ENCODE results near the gene PTX4. TPM values are rescaled to one million over a fixed set of nuclear protein-coding genes. Genes with fewer than 3 reads are reported as not detected.
"Not testable (repeated sequence)": the region's sequence is repeated elsewhere in the genome, so short reads cannot be mapped to it uniquely, and the experiment has no call there.

The PTX4 gene
- total RNA-seq, 1 experiment from 2014 or later: not detected

GRCh38 chr16:1485847-1486496, 2.8 kb downstream of the PTX4 start:
- DNase-seq (ENCODE audit: low read depth): no peak

GRCh38 chr16:1481906-1482835, 6.6 kb downstream of the PTX4 start:
- peak; percentile 84 for DNase-seq (ENCODE audit: low read depth)

DNA sequence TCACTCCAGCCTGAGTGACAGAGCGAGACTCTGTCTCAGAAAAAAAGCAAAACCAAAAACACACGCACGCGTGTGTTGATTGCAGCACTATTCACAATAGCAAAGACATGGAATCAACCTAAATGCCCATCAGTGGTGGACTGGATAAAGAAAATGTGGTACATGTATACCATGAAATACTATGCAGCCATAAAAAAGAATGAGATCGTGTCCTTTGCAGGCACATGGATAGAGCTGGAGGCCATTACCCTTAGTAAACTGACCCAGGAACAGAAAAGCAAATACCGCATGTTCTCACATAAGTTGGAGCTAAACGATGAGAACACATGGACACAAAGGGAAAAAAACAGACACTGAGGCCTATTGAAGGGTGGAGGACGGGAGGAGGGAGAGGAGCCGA, 9.8 kb downstream of the PTX4 start:
- not testable (repeated sequence) for DNase-seq (ENCODE audit: low read depth)

- DNase-seq (ENCODE audit: low read depth): no peak
Measured at GRCh38 chr16:1477033-1477432, 11.7 kb downstream of the PTX4 start.

GRCh38 chr16:1475552-1476114, 13.1 kb downstream of the PTX4 start:
- DNase-seq (ENCODE audit: low read depth): no peak

GRCh38 chr16:1474796-1475551, 13.8 kb downstream of the PTX4 start, which contains the start of gene CLCN7:
Gene CLCN7, minus strand, starts transcription at chr16:1475028. Its CDS starts 54 bp downstream, at chr16:1474974.
- DNase-seq (ENCODE audit: low read depth): peak; percentile 78

- no peak for DNase-seq (ENCODE audit: low read depth)
Measured at GRCh38 chr16:1474082-1474795, 14.5 kb downstream of the PTX4 start.

DNA sequence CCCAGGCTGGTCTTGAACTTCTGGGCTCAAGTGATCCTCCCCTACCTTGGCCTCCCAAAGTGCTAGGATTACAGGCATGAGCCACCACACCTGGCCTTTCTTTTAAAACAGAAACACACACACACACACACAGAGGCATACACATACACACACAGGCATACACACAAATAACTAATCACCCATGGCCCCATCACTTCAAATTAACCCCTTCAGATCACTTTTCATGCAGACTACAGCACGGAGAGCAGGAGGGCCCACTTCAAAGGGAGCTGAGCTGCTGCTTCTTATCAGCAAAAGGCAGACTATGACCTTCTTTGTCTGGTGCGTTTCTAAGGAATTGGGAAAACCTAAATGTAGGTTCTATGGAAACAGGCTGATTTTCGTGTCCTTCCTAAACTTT, 15.8 kb downstream of the PTX4 start:
- no peak for DNase-seq (ENCODE audit: low read depth)

- DNase-seq (ENCODE audit: low read depth): no peak
Measured at GRCh38 chr16:1471569-1472194, 17.1 kb downstream of the PTX4 start.

- no peak for DNase-seq (ENCODE audit: low read depth)
Measured at GRCh38 chr16:1470481-1471251, 18.1 kb downstream of the PTX4 start.

DNA sequence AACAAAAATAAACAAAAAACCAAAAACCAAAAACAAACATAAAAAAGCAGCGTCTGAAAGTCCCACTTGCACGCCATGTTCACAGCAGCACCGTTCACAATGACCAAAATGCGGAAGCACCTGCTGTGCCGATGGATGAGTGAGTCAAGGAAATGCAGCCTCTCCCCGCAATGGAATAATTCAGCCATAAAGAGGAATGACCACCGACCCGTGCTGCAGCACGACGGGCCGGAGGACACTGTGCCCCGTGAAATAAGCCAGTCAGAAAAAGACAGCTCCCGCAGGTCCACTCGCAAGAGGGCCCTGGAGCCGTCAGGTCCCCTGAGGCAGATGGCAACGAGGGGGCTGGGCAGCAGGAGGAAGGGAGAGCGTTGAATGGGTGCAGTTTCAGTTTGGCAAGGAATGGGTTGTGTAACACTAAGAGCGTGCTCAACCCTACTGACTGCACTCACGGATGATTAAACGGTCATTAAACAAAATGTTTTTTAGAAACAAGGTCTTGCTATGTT, 19.0 kb downstream of the PTX4 start:
- no peak for DNase-seq (ENCODE audit: low read depth)

DNA sequence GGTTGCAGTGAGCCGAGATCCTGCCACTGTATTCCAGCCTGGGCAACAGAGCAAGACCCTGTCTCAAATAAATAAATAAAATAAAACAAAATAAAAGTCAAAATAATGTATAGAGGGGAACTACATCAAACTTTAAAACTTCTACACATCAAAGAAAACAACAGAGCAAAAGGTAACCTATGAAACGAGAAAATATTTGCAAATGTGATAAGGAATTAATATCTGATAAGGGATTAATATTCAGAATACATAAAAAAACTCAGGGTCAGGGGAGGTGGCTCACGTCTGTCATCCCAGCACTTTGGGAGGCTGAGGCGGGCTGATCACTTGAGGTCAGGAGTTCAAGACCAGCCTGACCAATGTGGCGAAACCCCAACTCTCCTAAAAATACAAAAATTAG, 19.6 kb downstream of the PTX4 start:
- DNase-seq (ENCODE audit: low read depth): not testable (repeated sequence)

DNA sequence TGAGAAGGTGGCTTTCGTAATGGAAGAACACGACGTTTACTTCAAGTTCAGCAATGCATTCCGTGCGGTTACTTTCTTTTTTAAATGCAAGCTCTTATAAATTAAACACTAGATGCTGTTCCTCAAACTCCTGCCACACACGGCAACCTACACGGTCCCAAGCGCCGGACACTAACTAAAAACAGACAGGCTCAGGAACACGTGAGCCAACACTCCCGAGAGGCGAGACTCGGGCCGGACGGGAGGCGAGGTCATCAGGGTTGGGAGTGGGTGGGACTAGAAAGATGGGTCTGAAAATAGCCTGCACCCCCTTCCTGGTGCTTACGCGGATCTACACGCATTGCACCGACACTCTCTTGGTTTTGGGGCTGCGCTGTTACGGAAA, 20.3 kb downstream of the PTX4 start:
- no peak for DNase-seq (ENCODE audit: low read depth)

DNA sequence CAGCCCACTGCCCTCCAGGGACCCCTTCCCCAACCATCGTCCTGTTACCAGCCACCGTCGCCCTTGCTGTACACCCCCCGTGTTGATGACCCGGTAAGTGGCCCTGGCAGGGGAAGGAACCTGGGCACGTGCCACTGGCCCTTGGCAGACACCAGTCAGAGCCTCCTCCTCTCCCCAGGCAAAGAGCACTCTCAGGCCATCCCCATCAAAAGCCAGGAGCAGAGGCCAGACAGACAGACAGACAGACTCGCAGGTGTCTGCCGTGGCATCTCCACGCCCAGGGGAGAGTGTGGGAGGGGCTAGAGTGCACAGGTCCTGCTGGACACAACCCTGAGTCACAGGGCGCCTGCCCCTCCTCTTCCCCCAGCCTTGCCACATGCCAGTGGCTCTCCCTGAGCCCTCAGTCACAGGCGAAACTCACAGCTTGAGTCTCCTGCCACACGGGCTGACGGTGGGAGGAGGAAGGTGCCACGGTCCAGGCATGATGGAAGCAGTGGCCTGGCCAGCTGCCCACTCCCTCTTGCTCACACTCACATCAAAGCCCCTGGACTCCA, 21.7 kb downstream of the PTX4 start:
- DNase-seq (ENCODE audit: low read depth): no peak

GRCh38 chr16:1466054-1466453, 22.7 kb downstream of the PTX4 start:
- DNase-seq (ENCODE audit: low read depth): no peak

- DNase-seq (ENCODE audit: low read depth): no peak
Measured at GRCh38 chr16:1465567-1465915, 23.2 kb downstream of the PTX4 start.

DNA sequence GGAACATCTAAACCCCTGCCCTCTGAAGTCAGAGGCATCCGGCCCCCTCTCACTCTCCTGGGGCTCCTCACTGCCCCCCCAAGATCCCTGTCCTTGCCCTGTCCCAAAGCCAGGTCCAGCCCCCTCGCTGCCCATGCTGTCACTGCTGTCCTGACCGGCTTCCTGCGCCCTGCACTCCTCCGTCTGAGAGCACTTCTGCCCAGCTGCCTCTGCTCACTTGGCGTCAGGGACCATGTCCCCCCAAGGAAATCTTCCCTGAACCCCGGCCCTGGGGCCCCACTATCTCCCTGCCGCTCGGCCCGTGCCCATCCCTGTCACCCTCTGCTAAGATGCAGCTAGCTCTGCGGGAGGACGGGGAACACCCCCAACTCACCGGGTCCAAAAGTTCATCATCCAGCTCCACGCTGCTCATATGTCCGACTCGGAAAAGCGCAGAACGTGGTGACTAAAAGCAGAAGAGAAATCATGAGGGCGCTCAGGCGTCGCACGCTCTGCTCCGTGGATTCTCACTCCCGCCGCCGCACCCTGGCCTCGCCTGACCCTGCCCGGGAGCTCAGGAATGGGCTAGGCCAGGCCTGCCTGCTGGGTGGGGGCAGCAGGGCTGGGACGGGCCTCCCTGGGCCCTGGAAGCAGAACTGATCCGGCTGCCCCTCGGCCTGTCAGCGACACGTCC, 23.7 kb downstream of the PTX4 start:
- no peak for DNase-seq (ENCODE audit: low read depth)

GRCh38 chr16:1464196-1464893, 24.4 kb downstream of the PTX4 start:
- no peak for DNase-seq (ENCODE audit: low read depth)
